HepG2 (cell line): Measurements from ENCODE around the gene LIPT1. TPM values are rescaled to one million over a fixed set of nuclear protein-coding genes. Genes with fewer than 3 reads are reported as not detected.

ENCODE experiments used
- AFF4 ChIP-seq: sonication (generic); formaldehyde crosslinking; IDR thresholded peaks from 2 replicates; pipeline ENCODE4 v1.4.0; 2020; ENCODE audit warnings: missing genetic modification reagents
- GPBP1L1 ChIP-seq: sonication (generic); formaldehyde crosslinking; IDR thresholded peaks from 2 replicates; pipeline ENCODE4 v1.5.0; 2020; ENCODE audit warnings: mild to moderate bottlenecking, missing genetic modification reagents
- KIAA2018 ChIP-seq: sonication (generic); formaldehyde crosslinking; IDR thresholded peaks from 2 replicates; pipeline ENCODE4 v1.5.0; 2020; ENCODE audit warnings: mild to moderate bottlenecking, missing genetic modification reagents, borderline replicate concordance
- PITX1 ChIP-seq: sonication (generic); formaldehyde crosslinking; IDR thresholded peaks from 2 replicates; pipeline ENCODE4 v1.5.1; 2020; ENCODE audit warnings: mild to moderate bottlenecking, missing genetic modification reagents
- RBM22 ChIP-seq: fragments of 200-400 bp; formaldehyde crosslinking; optimal IDR thresholded peaks from 2 replicates; pipeline ENCODE3; 2017; ENCODE audit warnings: mild to moderate bottlenecking, low read length, moderate library complexity
- RELA ChIP-seq: sonication (generic); formaldehyde crosslinking; IDR thresholded peaks from 2 replicates; pipeline ENCODE4 v1.4.0; 2020; ENCODE audit warnings: missing genetic modification reagents
- SMARCC2 ChIP-seq: fragments of 450-650 bp; IDR thresholded peaks from 2 replicates; pipeline ENCODE4 v1.6.1; 2017; ENCODE audit warnings: antibody characterized with exemption, mild to moderate bottlenecking
- YY1 ChIP-seq: IDR thresholded peaks from 2 replicates; pipeline ENCODE4 v1.6.1; 2011; ENCODE audit warnings: low read length, low read depth, moderate library complexity, mild to moderate bottlenecking; ENCODE audit not compliant: insufficient read depth, insufficient replicate concordance
- ZMAT5 ChIP-seq: sonication (generic); formaldehyde crosslinking; IDR thresholded peaks from 2 replicates; pipeline ENCODE4 v1.5.0; 2020; ENCODE audit warnings: mild to moderate bottlenecking, low read depth, missing genetic modification reagents, borderline replicate concordance
- ZNF101 ChIP-seq: sonication (generic); formaldehyde crosslinking; IDR thresholded peaks from 2 replicates; pipeline ENCODE4 v1.4.0; 2020; ENCODE audit warnings: mild to moderate bottlenecking, low read depth, missing genetic modification reagents, borderline replicate concordance
- ZNF343 ChIP-seq: sonication (generic); formaldehyde crosslinking; IDR thresholded peaks from 2 replicates; pipeline ENCODE4 v1.4.0; 2020; ENCODE audit warnings: mild to moderate bottlenecking, missing genetic modification reagents
- ZNF580 ChIP-seq: IDR thresholded peaks from 2 replicates; pipeline ENCODE4 v1.6.1; 2016; ENCODE audit warnings: low read depth, borderline replicate concordance
- ZSCAN31 ChIP-seq: sonication (generic); formaldehyde crosslinking; IDR thresholded peaks from 2 replicates; pipeline ENCODE4 v1.5.0; 2020; ENCODE audit warnings: low read depth, mild to moderate bottlenecking, missing genetic modification reagents
- polyA plus RNA-seq, 8 experiments: library from polyadenylated mRNA; depleted of rRNA in 3 of 8; stranded (reverse) in 7 of 8; unstranded in 1 of 8; fragments of >200 nt; fragmentation: Illumina TruSeq in 4 of 8; extraction: Trizol in 4 of 8; gene quantifications; 2 replicates each; pipeline versions ENCODE4 v1.2.1 to v1.2.3, GENCODE V29; 2011 to 2016; ENCODE audit warnings: low read depth in 4 of 8, missing spikeins in 1 of 8, mixed read lengths in 1 of 8; ENCODE audit not compliant: insufficient read depth in 1 of 8
- total RNA-seq, 5 experiments: library from RNA; depleted of rRNA; stranded (reverse); fragments of >200 nt; fragmentation: Illumina TruSeq; extraction: Trizol; gene quantifications; 2 replicates each; pipeline ENCODE4 v1.2.3, GENCODE V29; 2016; ENCODE audit warnings: low read depth in 1 of 5

The LIPT1 gene
- total and polyA plus RNA-seq, 2 of the 13 experiments (the other 11 are each of a cell fraction or from before 2014, with no cell fraction given), result 8.0 to 9.6 TPM

GRCh38 chr2:99180755-99181623 lies 26.2 kb downstream of the LIPT1 start, which contains the start of the genes MITD1 and MRPL30 (continued):
- TF ChIP-seq KIAA2018 (CRISPR knock-in tag) (peak; percentile 41; the same call in 1 of the 2 replicates), GPBP1L1 (CRISPR knock-in tag) (no peak), ZNF101 (CRISPR knock-in tag) (0 out of 2 replicates have a peak, but pooled peaks have one; percentile 76), ZNF580 (CRISPR knock-in tag) (peak; percentile 98), ZMAT5 (CRISPR knock-in tag) (no peak), PITX1 (CRISPR knock-in tag) (peak; percentile 95), AFF4 (peak; percentile 82), RELA (CRISPR knock-in tag) (peak; percentile 99), ZSCAN31 (CRISPR knock-in tag) (peak; percentile 93), YY1 (peak; percentile 86), SMARCC2 (0 out of 2 replicates have a peak, but pooled peaks have one; percentile 36), ZNF343 (CRISPR knock-in tag) (peak; percentile 83), RBM22 (peak; percentile 80)
